Stimulated activated CD4-positive, alpha-beta T cell treated with anti-CD3 and anti-CD28 coated beads, Interleukin-4, amount 100 ng/mL, for 48 hours (primary cell): Measurements from ENCODE around the gene SLC19A2.

Experiments
- DNase-seq, 2 donors: peaks; one replicate each; pipeline ENCODE4 v3.0.0-alpha.2; 2020; ENCODE audit warnings: low read depth in 2 of 2

The SLC19A2 gene

GRCh38 chr1:169475806-169476387 lies 9.8 kb downstream of the SLC19A2 start:
- DNase-seq, result no peak

- no peak for DNase-seq
Observed at GRCh38 chr1:169474302-169474995, 11.3 kb downstream of the SLC19A2 start.

- DNase-seq, result no peak
Observed at GRCh38 chr1:169473347-169473746, 12.4 kb downstream of the SLC19A2 start.

GRCh38 chr1:169472738-169473137 lies 13.0 kb downstream of the SLC19A2 start:
- DNase-seq, result no peak

GRCh38 chr1:169468982-169469381 lies 16.8 kb downstream of the SLC19A2 start:
- DNase-seq, result no peak

- no peak for DNase-seq
Observed at GRCh38 chr1:169466259-169467230, 19.2 kb downstream of the SLC19A2 start.

GRCh38 chr1:169465281-169465680 lies 20.5 kb downstream of the SLC19A2 start:
- no peak for DNase-seq

GRCh38 chr1:169462385-169462784 lies 23.4 kb downstream of the SLC19A2 start:
- DNase-seq, result no peak

- no peak for DNase-seq
Observed at GRCh38 chr1:169461390-169462000, 24.2 kb downstream of the SLC19A2 start.

GRCh38 chr1:169460191-169460833 lies 25.4 kb downstream of the SLC19A2 start:
- no peak for DNase-seq

- no peak for DNase-seq
Observed at GRCh38 chr1:169457443-169457842, 28.3 kb downstream of the SLC19A2 start.

GRCh38 chr1:169456029-169456428 lies 29.7 kb downstream of the SLC19A2 start:
- no peak for DNase-seq

GRCh38 chr1:169452921-169453320 lies 32.8 kb downstream of the SLC19A2 start:
- DNase-seq, result no peak

GRCh38 chr1:169451218-169451824 lies 34.4 kb downstream of the SLC19A2 start:
- DNase-seq, result no peak

- DNase-seq, result no peak
Observed at GRCh38 chr1:169443923-169444322, 41.8 kb downstream of the SLC19A2 start.

- peak; percentile 40 to 46 for DNase-seq
Observed at GRCh38 chr1:169427081-169427641, 58.6 kb downstream of the SLC19A2 start, which contains the start of gene CCDC181. TSS of gene CCDC181 (minus strand) at chr1:169427474. CDS start at chr1:169424927, 2,547 bp downstream.

- no peak for DNase-seq
Observed at GRCh38 chr1:169426174-169426705, 59.5 kb downstream of the SLC19A2 start.

GRCh38 chr1:169421309-169421708 lies 64.4 kb downstream of the SLC19A2 start:
- DNase-seq, result no peak

GRCh38 chr1:169414952-169415351 lies 70.8 kb downstream of the SLC19A2 start:
- DNase-seq, result no peak
